GM19193 (cell line): ENCODE measurements around the gene TMC1.

ENCODE experiments used
- POLR2A ChIP-seq: IDR thresholded peaks from 4 replicates; pipeline ENCODE4 v1.6.1; 2011; ENCODE audit not compliant: insufficient read depth, insufficient read length; ENCODE audit errors: extremely low read depth

The TMC1 gene

GRCh38 chr9:72701510-72701909, 180.1 kb downstream of the TMC1 start:
- TF ChIP-seq POLR2A: no peak

DNA sequence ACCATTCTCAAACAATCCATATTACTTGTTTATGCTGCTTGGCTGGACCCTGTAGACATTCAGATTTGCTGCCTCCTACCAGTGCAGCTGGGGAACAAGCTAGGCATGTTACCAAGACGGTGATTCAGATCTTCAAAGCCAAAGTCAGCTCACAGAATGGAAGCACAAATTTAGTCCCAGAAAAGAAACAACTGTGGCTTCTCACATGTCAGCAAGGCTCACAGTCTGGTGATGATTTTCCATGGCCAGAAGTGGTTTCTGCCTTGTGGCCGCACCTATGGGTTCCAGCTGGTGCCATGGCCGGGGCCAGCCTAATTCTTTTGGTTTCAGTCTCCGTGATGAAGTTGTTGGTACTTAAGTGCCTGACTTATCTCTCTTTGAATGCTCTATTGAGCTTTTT, 182.2 kb downstream of the TMC1 start:
- no peak for TF ChIP-seq POLR2A

DNA sequence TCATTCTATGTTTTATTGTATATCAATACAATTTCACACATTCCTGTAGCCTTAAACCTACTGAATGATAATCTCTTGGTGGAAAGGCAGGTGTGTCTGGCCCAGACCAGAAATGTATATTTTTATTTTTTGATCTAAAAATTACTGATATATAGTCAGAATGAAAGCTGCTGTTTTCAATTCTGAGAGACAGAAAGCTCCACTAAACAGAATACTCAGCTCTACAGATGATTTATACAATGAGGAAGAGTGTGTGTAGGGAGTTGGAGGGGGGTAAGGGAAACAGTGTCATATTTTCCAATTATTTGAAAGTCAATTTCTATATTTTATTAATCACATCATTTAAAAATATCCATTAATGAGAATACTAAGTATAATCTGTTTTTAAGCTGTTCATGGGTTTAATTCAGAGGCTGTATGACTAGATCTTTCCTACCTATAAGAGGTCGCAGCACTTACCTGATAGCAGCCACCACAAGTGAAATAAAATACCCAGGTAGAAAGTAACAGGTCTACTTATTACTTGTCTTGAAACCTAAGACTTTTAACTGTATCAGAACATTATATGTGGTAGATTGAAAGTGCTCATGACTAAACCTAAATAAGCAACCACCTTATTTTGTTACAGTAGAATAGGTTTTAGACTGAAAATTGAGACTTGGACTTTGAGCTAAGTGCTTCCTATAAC, 183.4 kb downstream of the TMC1 start:
- TF ChIP-seq POLR2A: no peak

- TF ChIP-seq POLR2A: no peak
Measured at GRCh38 chr9:72718503-72718902, 197.1 kb downstream of the TMC1 start.

DNA sequence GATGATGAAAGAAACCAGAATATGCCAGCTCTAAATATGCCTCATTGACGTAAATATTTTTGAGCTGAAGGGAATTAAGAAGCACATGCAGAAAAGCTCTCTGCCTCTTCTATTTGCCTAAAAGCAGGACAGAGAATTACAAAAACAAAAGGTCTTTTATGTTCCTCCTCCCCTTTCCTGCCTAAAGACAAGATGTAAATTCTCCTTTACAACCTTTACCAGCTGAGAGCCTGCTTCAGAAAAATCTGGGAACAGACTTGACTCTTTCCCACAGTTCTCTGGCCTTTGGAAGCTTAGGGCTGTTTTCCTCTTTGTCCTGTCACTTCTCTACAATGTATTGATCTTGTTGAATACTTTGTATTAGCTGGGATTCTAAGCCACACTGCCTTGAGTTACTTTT, 199.7 kb downstream of the TMC1 start:
- TF ChIP-seq POLR2A: no peak

DNA sequence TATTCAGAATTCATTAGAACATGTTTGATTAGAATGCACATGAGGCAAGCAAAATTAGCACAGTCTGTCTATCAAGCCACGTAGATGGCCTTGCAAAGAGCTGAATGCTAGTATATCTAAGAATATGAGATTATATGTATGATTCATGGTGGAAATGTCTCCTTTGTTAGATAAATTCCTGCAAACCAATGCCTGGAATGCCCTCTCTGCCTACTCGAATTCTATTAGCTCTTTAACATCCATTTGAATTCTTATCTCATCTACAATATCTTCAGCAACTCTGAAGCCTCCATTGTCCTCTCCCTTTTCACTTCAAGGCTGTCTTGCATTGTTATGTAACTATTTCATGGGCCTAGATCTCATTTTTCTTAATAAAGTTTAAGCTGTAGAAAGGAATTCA, 205.5 kb downstream of the TMC1 start:
- TF ChIP-seq POLR2A: no peak

DNA sequence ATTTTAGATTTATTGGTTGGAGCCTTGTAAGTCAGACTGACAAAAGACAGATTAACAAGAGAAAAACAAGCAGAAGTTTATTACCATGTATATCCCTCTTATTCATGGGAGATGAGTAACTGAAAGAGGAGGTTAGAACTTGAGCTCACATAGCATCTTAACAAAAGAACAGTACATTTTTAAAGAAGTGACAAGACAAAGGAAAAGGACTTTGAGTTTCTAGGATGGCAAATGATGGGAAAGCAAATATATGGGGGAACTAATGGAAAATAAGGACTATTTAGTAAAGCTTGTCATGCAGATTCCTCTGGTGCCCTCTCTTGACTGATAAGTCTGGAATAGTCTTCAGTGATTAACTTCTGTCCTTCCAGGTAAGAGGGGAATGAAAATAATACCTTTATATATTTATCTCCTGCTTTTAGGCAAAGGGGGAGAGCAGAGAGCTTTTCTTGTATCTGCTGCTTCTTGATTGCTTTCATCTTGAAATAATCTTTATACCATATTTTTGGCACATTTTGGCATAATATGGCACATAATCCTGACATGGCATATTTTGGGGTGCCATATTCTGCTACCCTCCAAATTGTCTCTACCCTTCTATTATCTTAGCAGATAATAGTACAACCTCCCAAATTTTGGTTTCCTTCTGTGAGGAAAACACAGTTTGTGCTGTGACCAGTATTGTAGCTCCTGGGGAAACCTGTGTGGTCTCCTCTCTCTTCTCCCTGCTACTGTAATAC, 206.8 kb downstream of the TMC1 start:
- no peak for TF ChIP-seq POLR2A

- TF ChIP-seq POLR2A: no peak
Measured at GRCh38 chr9:72733895-72734294, 212.5 kb downstream of the TMC1 start.

DNA sequence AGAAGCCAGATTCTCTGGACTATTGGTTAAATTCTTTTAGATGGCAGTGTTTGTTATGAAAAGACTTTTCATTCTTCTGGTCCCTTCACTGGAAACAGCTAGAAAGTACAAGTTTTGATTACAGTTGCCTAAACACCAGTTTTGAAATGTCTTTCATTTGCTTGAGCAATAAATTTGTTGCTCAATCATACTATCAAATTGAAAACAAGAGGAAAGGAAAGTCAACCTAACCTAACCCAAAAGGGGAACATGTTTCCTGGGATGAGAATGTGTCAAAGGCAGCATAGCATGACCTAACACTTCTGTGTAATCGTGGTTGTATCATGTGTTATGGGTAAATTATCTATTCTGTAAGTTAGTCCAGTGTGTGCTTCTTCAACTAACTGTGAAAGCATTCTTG, 213.2 kb downstream of the TMC1 start:
- TF ChIP-seq POLR2A: no peak

DNA sequence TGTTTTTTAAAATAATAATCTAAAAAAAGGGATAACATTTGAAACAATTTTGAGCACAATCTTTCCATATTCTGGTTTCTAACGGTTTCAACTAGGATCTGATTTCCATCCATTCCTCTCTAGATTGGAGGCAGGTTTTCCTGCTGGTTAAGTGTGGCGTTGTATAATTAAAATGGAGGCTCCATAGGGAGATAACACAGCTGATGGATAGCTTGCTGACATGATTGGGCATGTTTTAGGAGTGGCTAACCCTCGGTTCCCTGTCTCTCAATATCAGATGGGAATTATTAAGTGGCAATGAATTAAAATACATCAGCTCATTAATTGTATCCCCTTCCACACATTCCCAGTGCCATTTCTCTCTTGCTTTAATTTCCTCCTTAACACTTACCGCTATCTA, 222.4 kb downstream of the TMC1 start:
- TF ChIP-seq POLR2A: no peak

DNA sequence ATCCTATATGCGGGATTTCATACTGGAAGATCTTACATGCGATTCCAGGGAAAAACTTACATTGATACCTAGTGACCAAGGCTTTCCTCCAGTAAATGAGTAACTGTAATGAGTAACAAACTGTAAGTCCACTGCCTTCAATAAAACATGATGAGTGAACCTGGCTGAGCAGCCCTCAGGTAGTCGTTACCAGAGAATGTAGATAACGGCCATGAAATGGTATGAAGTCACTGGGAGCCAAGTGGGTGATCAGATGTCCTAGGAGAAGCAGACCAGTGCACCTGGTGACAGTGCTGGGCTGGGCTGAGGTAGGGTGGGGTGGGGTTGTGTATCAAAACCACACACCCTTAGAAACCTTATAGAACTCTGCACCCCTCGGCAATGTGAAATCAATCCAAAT, 227.9 kb downstream of the TMC1 start:
- no peak for TF ChIP-seq POLR2A

DNA sequence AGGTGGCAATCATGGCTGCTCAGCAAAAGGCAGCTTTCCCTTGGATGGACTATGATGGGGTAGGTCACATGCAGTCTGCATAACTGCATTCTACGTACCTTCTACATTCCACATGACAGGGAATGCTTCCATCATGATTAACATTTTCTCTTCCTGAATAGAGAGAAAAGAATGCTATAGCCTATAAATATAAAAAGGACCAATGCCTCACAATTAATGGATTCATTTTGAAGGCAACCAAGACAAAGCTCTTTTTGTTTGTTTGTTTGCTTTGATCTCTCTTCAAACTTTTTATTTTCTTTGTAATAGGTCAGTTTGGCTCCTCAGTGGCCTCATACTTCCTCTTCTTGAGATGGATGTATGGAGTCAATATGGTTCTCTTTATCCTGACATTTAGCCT, 230.1 kb downstream of the TMC1 start:
- TF ChIP-seq POLR2A: no peak

DNA sequence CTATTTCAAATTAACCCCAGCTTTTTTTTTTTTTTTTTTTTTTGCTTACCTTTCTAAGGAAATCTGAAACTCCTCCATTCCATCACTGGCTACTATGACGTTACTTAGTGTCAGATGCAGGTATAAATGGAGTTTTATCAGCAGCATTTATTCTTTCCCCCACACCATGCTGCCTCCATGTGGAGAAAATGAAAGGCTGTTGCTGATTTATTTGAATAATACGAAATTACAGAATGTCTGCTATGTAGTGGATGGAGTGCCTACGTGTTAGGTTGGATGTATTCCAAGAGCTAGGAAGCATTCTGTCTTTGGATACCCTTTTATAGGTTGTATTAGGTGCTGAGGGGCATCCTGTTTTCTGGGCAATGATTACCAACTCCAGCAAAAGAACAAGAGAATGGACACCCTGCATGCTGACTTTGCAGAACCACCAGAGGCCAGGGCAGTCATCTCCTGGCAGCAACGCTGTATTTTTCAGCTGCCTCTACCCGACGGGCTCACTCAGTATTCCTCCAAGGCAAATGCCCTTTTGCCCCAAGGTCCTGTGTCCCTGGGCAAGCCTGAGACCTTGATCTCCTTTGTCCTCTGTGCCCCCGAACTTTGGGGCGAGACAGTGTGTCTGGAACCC, 232.0 kb downstream of the TMC1 start:
- TF ChIP-seq POLR2A: no peak

DNA sequence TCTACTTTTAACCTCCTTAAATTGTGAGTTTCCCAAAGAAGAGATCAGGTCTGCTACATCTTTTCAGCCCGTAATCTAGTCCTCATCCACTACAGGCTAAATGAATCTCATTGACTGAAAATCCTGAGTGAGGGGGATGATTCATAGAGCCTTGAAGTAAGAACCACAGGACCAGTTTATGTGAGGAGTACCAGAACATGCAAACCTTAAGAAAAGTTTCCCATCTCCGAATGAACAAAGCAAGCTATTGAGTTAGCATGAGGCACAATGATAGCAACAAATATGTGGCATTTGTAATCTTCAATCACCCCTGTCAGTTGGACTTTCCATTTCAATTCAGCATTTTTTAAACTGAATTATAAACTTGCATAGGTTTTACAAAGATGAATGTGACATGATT, 234.4 kb downstream of the TMC1 start:
- TF ChIP-seq POLR2A: no peak

- no peak for TF ChIP-seq POLR2A
Measured at GRCh38 chr9:72758944-72759343, 237.5 kb downstream of the TMC1 start.

DNA sequence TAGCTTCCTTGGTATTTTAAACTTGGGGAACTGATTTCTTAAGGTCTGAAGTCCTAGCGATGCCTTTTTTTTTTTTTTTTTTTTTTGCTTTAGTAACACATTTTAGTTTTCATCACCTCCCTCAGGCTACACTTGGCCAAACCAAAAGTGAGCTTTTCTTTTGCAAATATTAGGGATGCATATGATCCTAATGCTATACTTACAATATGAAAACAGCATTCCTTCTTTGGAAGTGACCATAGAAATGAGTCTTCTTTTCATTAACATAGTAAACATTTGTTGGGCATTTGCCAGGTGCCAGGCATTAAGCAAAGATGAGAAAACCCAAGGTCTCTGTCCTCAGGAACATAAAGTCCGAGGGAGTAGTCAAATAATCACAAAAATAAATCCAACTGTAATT, 241.6 kb downstream of the TMC1 start:
- no peak for TF ChIP-seq POLR2A
